ENCODE results near the gene DNAH7. TPM values are rescaled to one million over a fixed set of nuclear protein-coding genes. Genes with fewer than 3 reads are reported as not detected.
A peak's percentile ranks its signal among the peaks of the same experiment; 100 is the strongest.
"Not testable (repeated sequence)": the region's sequence is repeated elsewhere in the genome, so short reads cannot be mapped to it uniquely, and the experiment has no call there.

The DNAH7 gene
- total RNA-seq, 1 experiment from 2014 or later, result 0.09 TPM

GRCh38 chr2:196096264-196096663 is 27.6 kb upstream of the DNAH7 start:
- Histone ChIP-seq H3K27me3 (ENCODE audit: insufficient read depth, low read length) (no peaks in the 10 kb centered on the region), H3K4ac (ENCODE audit: low read depth, low read length) (no peak overlapping the region), H4K20me1 (ENCODE audit: control insufficient read depth, insufficient read depth, insufficient read length) (no peaks in the 10 kb centered on the region), H4K91ac (ENCODE audit: insufficient read length, low read depth, low read length) (no peak overlapping the region), H4K8ac (replicated peaks; ENCODE audit: insufficient read length, low read depth, low read length) (no peak overlapping the region), H3K18ac (ENCODE audit: insufficient read length, low read depth, low read length) (no peak overlapping the region), H3K4me2 (ENCODE audit: insufficient read depth, insufficient read length, low read length) (no peak overlapping the region), H3K14ac (ENCODE audit: insufficient read depth, low read length) (no peak overlapping the region), H2BK5ac (ENCODE audit: insufficient read length, low read length) (no peak overlapping the region), H2BK12ac (ENCODE audit: insufficient read length, low read depth, low read length) (no peak overlapping the region), H3K79me1 (ENCODE audit: insufficient read depth, low read depth, low read length, poor library complexity, severe bottlenecking) (no peaks in the 10 kb centered on the region), H3K27ac (ENCODE audit: insufficient read length, low read depth, low read length) (no peak overlapping the region), H3K23ac (ENCODE audit: insufficient read length, low read depth, low read length) (no peak overlapping the region), H3T11ph (ENCODE audit: low read length) (no peak overlapping the region), H2BK120ac (ENCODE audit: low read depth, low read length, poor library complexity, severe bottlenecking) (no peak overlapping the region), H4K5ac (ENCODE audit: insufficient read length, low read depth, low read length) (no peak overlapping the region), H2AFZ (ENCODE audit: low read length) (no peak overlapping the region), H3K4me1 (ENCODE audit: insufficient read depth, low read length) (peaks cover 2% of the 10 kb centered on the region; the same call in 1 of the 2 replicates), H3K56ac (ENCODE audit: insufficient read length, low read depth, low read length) (no peak overlapping the region), H2BK15ac (ENCODE audit: low read depth, low read length) (no peak overlapping the region), H2BK20ac (ENCODE audit: low read depth, low read length, poor library complexity, severe bottlenecking) (no peak overlapping the region), H2AK5ac (ENCODE audit: insufficient read length, low read length) (no peak overlapping the region), H3K9me3 (ENCODE audit: control insufficient read depth, low read depth, low read length) (no peaks in the 10 kb centered on the region), H3K23me2 (ENCODE audit: insufficient read length, low read depth, low read length, poor library complexity, severe bottlenecking) (peaks cover 3% of the 10 kb centered on the region), H3K9ac (ENCODE audit: extremely low read depth, insufficient read length, low read length) (no peak overlapping the region), H3K79me2 (ENCODE audit: insufficient read depth, low read length) (no peaks in the 10 kb centered on the region)
- H3K27ac Mint-ChIP-seq, result peak overlapping the region in 2 of 3 experiments; percentile 43 to 66; a peak in 3 of 7 replicates
- no peak for TF ChIP-seq CTCF (conservative IDR thresholded peaks at IDR 0.05)
- WGBS (ENCODE audit: extremely low coverage, insufficient read length, low lambda C conversion rate), result no CpG with 5 or more reads among the region's 4 CpGs
- no peak for DNase-seq
- H3K27me3 Mint-ChIP-seq (ENCODE audit: low read depth), result peaks cover 2% of the 10 kb centered on the region; the same call in 1 of the 2 replicates
- H3K4me3 Mint-ChIP-seq, result no peak overlapping the region
- peaks cover 17 to 20% of the 10 kb centered on the region in 2 experiments for H3K9me3 Mint-ChIP-seq
- peaks cover 41 to 45% of the 10 kb centered on the region in 2 experiments for H3K4me1 Mint-ChIP-seq
- peaks cover 6 to 17% (median 11%) of the 10 kb centered on the region in 3 experiments; a peak in 6 of 7 replicates for H3K36me3 Mint-ChIP-seq (ENCODE audit: insufficient read depth in 1 of 3, low read depth in 3 of 3)

- H3K27me3 ChIP-seq (ENCODE audit: insufficient read depth, low read length); H3K27ac ChIP-seq (ENCODE audit: insufficient read length, low read depth, low read length); H2AK5ac ChIP-seq (ENCODE audit: insufficient read length, low read length); H3K9ac ChIP-seq (ENCODE audit: extremely low read depth, insufficient read length, low read length); H3T11ph ChIP-seq (ENCODE audit: low read length); H3K79me2 ChIP-seq (ENCODE audit: insufficient read depth, low read length); H3K4me1 Mint-ChIP-seq; H2BK120ac ChIP-seq (ENCODE audit: low read depth, low read length, poor library complexity, severe bottlenecking); H3K4me3 Mint-ChIP-seq; H3K27ac Mint-ChIP-seq; H3K18ac ChIP-seq (ENCODE audit: insufficient read length, low read depth, low read length); H2BK5ac ChIP-seq (ENCODE audit: insufficient read length, low read length); H3K9me3 ChIP-seq (ENCODE audit: control insufficient read depth, low read depth, low read length); H4K20me1 ChIP-seq (ENCODE audit: control insufficient read depth, insufficient read depth, insufficient read length); H3K23me2 ChIP-seq (ENCODE audit: insufficient read length, low read depth, low read length, poor library complexity, severe bottlenecking); H3K56ac ChIP-seq (ENCODE audit: insufficient read length, low read depth, low read length); H4K91ac ChIP-seq (ENCODE audit: insufficient read length, low read depth, low read length); H3K14ac ChIP-seq (ENCODE audit: insufficient read depth, low read length); H4K8ac ChIP-seq (replicated peaks; ENCODE audit: insufficient read length, low read depth, low read length); H3K4me1 ChIP-seq (ENCODE audit: insufficient read depth, low read length); H3K4ac ChIP-seq (ENCODE audit: low read depth, low read length); DNase-seq; H3K27me3 Mint-ChIP-seq (ENCODE audit: low read depth); H2AFZ ChIP-seq (ENCODE audit: low read length); H2BK12ac ChIP-seq (ENCODE audit: insufficient read length, low read depth, low read length); H4K5ac ChIP-seq (ENCODE audit: insufficient read length, low read depth, low read length); H3K79me1 ChIP-seq (ENCODE audit: insufficient read depth, low read depth, low read length, poor library complexity, severe bottlenecking); H3K4me2 ChIP-seq (ENCODE audit: insufficient read depth, insufficient read length, low read length); H3K23ac ChIP-seq (ENCODE audit: insufficient read length, low read depth, low read length); H2BK15ac ChIP-seq (ENCODE audit: low read depth, low read length); H2BK20ac ChIP-seq (ENCODE audit: low read depth, low read length, poor library complexity, severe bottlenecking): not testable (repeated sequence)
- no CpG with 5 or more reads among the region's 5 CpGs for WGBS (ENCODE audit: extremely low coverage, insufficient read length, low lambda C conversion rate)
- Mint-ChIP-seq H3K9me3 (peaks cover 30 to 33% of the 10 kb centered on the region in 2 experiments), H3K36me3 (ENCODE audit: insufficient read depth in 1 of 3, low read depth in 3 of 3) (peaks cover 13 to 32% (median 20%) of the 10 kb centered on the region in 3 experiments)
These were observed 20.8 kb upstream of the DNAH7 start for GRCh38 chr2:196089448-196089847.

Data from H9 (cell line).